Measurements from ENCODE around the gene CARMIL3.

GRCh38 chr14:24066496-24067132 is 14.8 kb downstream of the CARMIL3 start:
- TF ChIP-seq YY1 (IDR thresholded peaks at IDR 0.05; ENCODE audit: insufficient read depth, insufficient read length) (no peak), ZNF274 (IDR thresholded peaks at IDR 0.05; ENCODE audit: low read depth, low read length) (no peak)
